ENCODE data around the gene ZHX3.

Gene ZHX3

GRCh38 chr20:41304424-41305079, 13.0 kb downstream of the ZHX3 start:
- DNase-seq (ENCODE audit: low spot score), result no peak
- no peak for TF ChIP-seq CTCF (IDR thresholded peaks at IDR 0.05; ENCODE audit: extremely low read depth, missing control alignments)

- no peak for TF ChIP-seq CTCF (IDR thresholded peaks at IDR 0.05; ENCODE audit: extremely low read depth, missing control alignments)
- DNase-seq (ENCODE audit: low spot score), result no peak
Measured at GRCh38 chr20:41304002-41304401, 13.5 kb downstream of the ZHX3 start.

- DNase-seq (ENCODE audit: low spot score), result no peak
- no peak for TF ChIP-seq CTCF (IDR thresholded peaks at IDR 0.05; ENCODE audit: extremely low read depth, missing control alignments)
Measured at GRCh38 chr20:41300886-41301285, 16.6 kb downstream of the ZHX3 start.

- DNase-seq (ENCODE audit: low spot score), result no peak
- TF ChIP-seq CTCF (IDR thresholded peaks at IDR 0.05; ENCODE audit: extremely low read depth, missing control alignments), result no peak
Measured at GRCh38 chr20:41300383-41300782, 17.1 kb downstream of the ZHX3 start.

- TF ChIP-seq CTCF (IDR thresholded peaks at IDR 0.05; ENCODE audit: extremely low read depth, missing control alignments), result no peak
- DNase-seq (ENCODE audit: low spot score), result no peak
Measured at GRCh38 chr20:41299899-41300298, 17.6 kb downstream of the ZHX3 start.

GRCh38 chr20:41293269-41294037, 24.1 kb downstream of the ZHX3 start:
- no peak for TF ChIP-seq CTCF (IDR thresholded peaks at IDR 0.05; ENCODE audit: extremely low read depth, missing control alignments)
- DNase-seq (ENCODE audit: low spot score), result no peak

- DNase-seq (ENCODE audit: low spot score), result no peak
- no peak for TF ChIP-seq CTCF (IDR thresholded peaks at IDR 0.05; ENCODE audit: extremely low read depth, missing control alignments)
Measured at GRCh38 chr20:41290804-41291389, 26.6 kb downstream of the ZHX3 start.

Data from GM20000 (cell line).